ENCODE results near the gene SLC26A1.

Gene SLC26A1, protein sequence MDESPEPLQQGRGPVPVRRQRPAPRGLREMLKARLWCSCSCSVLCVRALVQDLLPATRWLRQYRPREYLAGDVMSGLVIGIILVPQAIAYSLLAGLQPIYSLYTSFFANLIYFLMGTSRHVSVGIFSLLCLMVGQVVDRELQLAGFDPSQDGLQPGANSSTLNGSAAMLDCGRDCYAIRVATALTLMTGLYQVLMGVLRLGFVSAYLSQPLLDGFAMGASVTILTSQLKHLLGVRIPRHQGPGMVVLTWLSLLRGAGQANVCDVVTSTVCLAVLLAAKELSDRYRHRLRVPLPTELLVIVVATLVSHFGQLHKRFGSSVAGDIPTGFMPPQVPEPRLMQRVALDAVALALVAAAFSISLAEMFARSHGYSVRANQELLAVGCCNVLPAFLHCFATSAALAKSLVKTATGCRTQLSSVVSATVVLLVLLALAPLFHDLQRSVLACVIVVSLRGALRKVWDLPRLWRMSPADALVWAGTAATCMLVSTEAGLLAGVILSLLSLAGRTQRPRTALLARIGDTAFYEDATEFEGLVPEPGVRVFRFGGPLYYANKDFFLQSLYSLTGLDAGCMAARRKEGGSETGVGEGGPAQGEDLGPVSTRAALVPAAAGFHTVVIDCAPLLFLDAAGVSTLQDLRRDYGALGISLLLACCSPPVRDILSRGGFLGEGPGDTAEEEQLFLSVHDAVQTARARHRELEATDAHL

DNA sequence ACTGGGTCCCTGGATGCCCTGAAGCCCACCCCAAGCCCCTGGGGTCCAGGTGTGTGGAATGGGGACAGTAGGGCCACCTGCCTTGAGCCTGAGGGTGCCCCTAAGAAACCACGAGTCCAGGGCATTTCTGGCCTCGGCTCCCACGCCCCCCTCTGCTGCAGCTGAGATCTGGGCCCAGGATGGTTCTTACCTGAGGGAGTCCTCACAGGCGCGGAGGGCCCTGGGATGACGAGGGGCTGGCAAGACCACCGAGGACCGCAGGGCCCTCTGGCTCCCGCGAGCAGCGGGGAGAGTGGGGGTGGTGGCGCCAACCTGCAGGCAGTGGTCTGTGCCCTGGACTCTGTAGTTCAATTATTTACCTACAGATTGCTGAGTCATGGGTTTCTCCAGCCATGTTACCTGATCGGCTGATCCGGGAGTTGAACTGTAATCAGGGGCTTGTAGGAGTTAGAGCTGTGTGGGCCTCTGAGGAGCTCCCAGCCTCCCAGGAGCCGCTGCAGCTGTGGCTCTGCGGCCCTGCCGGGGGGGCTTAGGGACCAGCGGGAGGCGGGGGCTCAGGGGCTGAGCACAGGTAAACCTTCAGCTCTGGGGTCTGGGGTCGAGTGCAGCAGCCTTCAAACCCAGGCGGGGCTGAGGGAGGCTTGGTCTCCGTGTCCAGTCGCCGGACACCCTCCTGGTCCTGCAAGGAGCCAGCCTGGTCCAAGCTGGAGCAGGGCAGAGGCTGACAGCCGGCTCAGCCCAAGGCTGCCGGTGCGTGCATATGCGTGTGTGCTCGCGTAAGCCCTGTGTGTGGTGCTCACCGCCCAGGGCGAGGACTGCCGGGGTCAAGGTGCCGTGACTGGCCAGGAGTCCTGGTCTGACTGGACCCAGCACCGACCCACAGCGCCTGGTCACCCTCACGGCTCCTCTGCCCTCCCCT lies at the start of gene SLC26A1:
TSS of gene SLC26A1 (minus strand) at position 294 of the 919 bp plus-strand sequence. CDS start 1,701 bp downstream, outside the sequence.
- FAIRE-seq, result no peak

- no peak for FAIRE-seq
Measured at GRCh38 chr4:1042352-1043055, 49.3 kb upstream of the SLC26A1 start.

- no peak for FAIRE-seq
Measured at GRCh38 chr4:1041936-1042330, 48.7 kb upstream of the SLC26A1 start.

GRCh38 chr4:1041147-1041935 lies 48.1 kb upstream of the SLC26A1 start:
- FAIRE-seq, result no peak

- FAIRE-seq, result no peak
Measured at GRCh38 chr4:1040344-1041146, 47.3 kb upstream of the SLC26A1 start.

- FAIRE-seq, result no peak
Measured at GRCh38 chr4:1039493-1040343, 46.5 kb upstream of the SLC26A1 start.

DNA sequence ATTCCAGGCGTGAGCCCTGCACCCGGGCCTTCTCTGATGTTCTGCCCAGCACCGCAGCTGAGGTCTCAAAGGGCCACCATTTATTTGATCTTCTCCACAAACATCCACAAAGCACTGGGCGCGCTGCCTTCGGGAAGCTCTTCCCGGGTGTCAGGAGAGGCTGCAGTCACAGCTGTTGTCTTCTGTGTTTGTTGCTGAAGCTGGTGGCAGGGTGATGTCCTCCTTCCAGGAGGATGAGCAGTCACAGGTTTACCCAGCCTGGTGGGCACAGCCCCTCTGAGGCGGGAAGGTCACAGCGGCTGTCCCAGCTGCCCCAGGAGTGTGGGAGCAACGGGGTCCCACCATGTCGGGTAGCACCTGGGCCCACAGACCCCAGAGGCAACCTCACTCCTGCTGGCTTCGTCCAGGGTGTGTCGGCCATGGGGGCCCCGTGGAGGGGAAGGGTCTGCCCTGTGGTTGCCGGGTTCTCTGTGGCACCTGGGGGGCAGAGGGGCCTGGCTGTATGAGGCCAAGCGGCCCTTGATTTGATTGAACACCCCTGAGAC lies 45.8 kb upstream of the SLC26A1 start:
- FAIRE-seq, result no peak

DNA sequence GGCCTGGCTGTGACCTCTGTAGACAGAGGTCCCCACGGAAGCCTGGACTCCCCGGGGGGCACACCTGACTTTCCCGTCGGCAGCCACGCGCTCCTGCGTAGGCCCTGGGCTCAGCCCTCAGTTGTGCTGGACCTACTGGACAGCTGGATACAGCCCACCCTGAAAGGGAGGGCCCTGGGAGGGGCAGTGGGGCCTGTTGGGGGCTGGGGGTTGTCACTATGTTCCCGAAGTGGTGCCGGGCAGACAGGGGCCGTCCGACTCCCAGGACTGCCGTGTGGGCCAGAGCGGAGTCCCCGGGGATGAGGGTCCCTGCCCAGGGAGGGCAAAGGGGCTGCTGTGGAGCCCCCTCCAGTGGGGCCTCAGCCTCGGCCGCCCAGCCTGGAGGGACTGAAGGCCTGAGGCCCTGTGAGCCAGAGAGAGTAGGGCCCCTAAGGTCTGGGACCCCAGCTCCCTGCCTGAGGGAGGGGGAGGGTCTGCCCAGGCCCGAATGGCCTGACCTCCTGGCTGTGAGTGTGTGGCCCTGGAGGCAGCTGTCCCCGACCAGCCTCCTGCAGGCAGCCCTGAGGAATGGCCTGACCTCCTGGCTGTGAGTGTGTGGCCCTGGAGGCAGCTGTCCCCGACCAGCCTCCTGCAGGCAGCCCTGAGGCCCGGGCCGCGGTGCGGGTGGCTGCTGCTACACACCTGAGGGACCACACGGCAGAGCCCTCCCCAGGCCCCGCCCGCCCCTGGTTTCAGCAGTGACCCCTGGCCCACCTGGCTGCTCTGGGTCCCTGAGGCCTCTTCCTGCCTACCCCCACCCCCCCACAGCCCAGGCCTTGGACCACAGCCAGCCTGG lies 44.0 kb upstream of the SLC26A1 start:
- no peak for FAIRE-seq

DNA sequence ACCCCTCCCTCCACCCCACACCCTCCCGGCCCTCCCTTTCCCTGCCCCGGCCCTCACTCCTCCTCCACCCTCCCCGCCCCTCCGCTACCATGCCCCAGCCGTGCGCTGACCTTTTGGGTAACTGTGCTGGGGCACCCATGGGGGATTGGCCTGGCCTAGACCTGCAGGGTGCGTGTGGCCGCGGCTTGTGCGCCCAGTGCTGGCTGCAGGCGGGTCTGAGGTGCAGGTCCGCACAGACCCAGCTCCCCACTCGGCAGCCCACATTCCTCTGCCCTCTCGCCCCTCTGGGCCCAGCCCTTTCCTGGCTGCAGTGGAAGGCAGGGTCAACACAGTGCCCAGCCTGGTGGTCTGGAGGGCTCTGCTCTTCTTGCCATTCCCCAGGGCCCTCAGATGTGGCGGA lies 42.9 kb upstream of the SLC26A1 start:
- no peak for FAIRE-seq

DNA sequence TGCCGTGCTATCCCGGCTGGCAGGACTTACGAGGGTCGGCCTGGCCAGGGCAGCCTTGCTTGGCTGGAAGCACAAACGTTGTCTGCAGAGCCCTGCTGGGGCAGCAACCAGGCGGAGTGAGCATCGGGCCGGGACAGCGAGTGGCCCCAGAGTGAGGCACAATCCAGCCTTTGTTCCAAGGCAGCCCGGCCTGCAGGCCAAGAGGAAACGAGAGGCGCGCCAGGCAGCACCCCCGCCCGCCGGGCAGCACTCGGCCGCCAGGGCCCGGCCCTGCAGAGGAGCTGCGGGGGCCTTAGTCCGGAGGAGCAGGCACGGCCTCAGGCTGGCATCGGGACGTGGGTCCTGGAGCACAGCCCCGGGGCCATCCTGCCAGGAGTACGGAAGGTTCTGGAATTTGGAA lies 42.3 kb upstream of the SLC26A1 start:
- FAIRE-seq, result no peak

GRCh38 chr4:1033840-1034551 lies 40.8 kb upstream of the SLC26A1 start:
- FAIRE-seq, result no peak

DNA sequence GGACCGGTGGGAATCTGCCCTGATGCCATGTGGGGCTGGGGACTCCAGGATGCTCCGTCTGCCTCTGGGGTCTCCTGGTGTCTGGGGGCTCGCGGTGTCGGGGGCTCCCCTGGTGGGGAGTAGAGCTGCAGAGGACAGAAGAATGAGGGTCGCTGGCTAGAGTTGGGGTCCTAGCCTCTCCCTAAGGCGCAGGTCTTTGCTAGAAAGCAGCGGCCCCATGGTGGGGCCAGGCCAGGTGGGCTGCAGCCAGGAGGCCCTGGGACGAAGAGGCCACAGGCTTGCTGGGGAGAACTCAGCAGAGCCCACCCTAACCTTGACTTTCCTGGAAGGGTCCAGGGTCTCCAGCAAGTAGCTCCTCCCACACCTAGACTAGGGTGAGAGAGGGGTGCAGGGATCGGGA lies 39.7 kb upstream of the SLC26A1 start:
- no peak for FAIRE-seq

- FAIRE-seq, result no peak
Measured at GRCh38 chr4:1031956-1032795, 39.0 kb upstream of the SLC26A1 start.

- FAIRE-seq, result no peak
Measured at GRCh38 chr4:1031346-1031745, 38.1 kb upstream of the SLC26A1 start.

DNA sequence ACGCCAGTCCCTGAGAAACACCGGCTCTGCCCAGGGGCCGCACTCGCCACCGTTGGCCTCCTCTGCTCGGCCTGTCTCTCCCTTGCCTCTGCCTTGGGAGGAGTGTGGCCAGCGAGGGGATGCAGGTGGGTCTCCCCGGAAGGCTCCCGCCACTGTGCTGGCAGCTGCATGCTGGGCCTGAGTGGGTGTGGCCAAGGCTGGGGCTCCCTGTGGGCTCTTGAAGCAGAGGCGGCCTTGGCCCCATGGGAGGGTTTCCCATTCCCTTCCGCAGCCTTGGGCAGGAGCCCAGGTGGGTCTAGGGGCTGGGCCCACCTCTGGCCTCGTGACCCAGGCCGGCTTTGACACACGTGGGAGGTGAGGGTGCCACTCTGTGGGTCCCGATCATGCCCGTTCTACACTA lies 37.4 kb upstream of the SLC26A1 start:
- FAIRE-seq, result no peak

DNA sequence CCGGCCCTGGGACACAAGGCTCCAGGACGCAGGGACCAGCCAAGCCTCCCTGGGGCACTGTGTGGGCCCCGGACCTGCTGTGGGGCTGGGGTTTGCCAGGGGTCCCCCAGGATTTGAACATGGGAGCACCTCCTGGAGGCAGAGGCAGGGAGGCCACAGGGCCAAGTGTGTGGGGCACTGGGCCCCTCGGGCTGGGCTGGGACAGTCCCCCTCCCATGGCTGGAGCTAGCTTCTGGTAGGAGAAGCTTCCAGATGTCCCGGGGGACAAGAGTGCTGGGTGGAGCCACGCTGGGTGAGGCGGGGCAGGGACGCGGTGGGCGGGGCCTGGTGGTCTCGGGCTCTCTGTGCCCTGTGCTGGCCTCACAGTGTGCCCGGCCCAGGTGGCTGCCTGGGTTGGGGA lies 36.8 kb upstream of the SLC26A1 start:
- FAIRE-seq, result no peak

DNA sequence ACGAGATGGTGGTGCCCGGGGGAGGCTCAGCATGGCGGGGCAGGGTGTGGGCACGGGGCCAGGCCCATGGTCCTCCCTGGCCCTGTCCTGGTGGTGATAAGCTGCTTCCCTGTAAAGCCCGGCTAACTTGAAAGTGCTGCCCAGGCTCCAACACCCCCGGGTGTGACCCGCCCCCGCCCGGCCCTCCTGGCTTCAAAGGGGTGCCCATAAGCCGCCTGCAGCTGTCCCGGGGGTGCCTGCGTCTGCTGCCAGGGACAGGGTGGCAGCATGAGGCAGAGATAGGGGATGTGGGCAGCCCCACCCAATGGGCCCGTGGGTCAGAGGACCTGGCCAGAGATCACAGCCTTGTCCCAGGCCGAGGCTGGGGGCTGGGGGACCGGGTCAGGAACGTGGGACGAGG lies 36.3 kb upstream of the SLC26A1 start:
- FAIRE-seq, result no peak
